Activated CD4-positive, CD25-positive, alpha-beta regulatory T cell treated with anti-CD3 and anti-CD28 coated beads, Interleukin-2, amount 50 U/mL, for 24 hours (primary cell): ENCODE results near the gene ERO1B.
"Not testable (repeated sequence)": the region's sequence is repeated elsewhere in the genome, so short reads cannot be mapped to it uniquely, and the experiment has no call there.

Experiments
- ATAC-seq, 2 donors: fragments of 150-1000 bp; cut with Tn5 transposase; one replicate each; pipeline ENCODE4 v1.10.0; 2021; ENCODE audit warnings: mild to moderate bottlenecking in 1 of 2, moderate library complexity in 1 of 2

ERO1B gene

GRCh38 chr1:236242568-236242967 is 39.2 kb downstream of the ERO1B start:
- no peak for ATAC-seq

DNA sequence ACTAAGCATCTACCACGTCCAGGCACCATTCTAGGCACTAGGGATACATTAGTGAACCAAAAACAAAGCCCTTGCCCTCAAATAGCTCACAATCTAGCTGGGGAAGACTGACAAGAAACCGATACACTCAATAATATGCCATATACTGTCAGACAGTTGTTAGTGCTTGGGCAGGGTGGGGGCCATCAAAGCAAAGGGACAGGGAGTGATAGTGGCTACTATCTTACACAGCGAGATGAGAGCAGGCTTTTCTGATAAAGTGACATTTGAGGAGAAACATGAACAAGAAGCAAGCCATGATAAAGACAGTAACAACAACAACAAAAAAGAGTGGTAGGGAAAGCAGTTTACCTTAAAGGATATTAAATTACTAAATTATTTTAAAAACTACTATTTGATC is 41.1 kb downstream of the ERO1B start:
- ATAC-seq = no peak

- no peak for ATAC-seq
Measured at GRCh38 chr1:236239092-236239585, 42.6 kb downstream of the ERO1B start.

DNA sequence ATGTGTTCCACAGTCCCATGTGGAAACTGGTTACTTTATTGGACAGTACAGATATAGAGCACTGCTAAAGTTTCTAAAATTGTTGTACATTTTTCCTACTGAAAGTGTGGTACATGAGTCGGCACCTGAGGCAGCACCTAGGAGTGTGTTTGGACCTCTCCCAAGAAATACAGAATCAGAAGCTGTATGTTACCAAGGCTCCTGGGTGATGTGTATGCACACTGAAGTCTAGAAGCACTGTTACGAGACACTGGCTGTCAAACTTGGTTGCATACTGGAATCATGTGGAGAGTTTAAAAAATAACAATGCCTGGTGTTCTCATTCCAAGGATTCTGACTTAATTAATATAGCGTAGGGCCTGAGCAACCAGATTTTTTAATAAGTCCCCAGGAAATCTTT is 46.6 kb downstream of the ERO1B start:
- no peak for ATAC-seq

GRCh38 chr1:236228411-236228810 is 53.3 kb downstream of the ERO1B start:
- no peak for ATAC-seq

DNA sequence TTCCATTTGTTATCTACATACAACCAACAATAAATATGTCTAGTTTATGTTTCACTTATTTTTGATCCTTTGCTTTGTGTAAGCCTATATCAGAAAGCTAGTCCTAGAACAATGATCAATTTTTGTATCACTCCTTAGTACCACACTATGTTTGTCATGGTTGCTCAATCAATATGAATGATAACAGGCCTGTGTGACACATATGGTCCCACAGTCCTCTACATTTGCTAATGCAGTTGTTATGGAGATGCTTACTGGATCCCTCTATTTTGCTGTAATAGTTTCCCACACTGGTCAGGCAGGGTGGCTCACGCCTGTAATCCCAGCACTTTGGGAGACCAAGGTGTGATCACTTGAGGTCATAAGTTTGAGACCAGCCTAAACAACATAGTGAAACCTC is 59.1 kb downstream of the ERO1B start:
- no peak for ATAC-seq

DNA sequence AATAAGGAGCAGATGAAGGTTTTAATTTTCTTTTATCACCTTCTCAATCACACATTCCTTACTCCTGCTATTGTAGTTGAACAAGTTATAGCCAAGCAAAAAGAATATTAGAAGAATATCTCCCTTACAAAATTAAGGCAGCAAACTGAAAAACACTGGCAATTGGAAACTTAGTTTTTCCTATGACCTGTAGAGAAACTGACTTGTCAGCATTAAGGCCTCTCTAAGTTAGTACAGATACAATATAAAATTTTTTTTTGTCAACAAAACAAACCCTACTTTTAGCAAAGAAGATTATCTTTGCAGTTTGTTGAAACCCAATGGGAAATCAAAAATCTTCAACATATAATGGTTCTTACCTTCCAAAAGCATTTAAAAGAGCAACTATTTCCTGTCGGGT is 61.3 kb downstream of the ERO1B start:
- no peak for ATAC-seq

DNA sequence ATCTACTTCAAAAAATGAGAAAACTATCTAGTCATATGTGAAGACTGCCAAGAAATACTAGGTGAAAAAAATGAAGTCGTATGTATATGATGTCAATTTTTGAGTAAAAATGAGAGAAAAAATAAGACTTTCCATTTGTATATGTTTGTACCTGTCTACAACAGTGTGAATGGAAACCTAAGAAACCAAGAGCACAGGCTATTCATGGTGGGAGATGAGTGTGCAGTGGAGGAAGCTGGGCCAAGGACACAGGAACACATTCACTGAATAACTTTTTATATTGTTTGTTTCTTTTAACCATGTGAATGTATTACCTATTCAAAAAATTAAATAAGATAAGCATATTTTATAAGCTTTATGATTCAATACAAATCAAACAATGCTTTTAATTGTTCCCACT is 67.0 kb downstream of the ERO1B start:
- no peak for ATAC-seq

- ATAC-seq = no peak
Measured at GRCh38 chr1:236213534-236213933, 68.2 kb downstream of the ERO1B start.

- no peak for ATAC-seq
Measured at GRCh38 chr1:236211815-236212214, 69.9 kb downstream of the ERO1B start.

DNA sequence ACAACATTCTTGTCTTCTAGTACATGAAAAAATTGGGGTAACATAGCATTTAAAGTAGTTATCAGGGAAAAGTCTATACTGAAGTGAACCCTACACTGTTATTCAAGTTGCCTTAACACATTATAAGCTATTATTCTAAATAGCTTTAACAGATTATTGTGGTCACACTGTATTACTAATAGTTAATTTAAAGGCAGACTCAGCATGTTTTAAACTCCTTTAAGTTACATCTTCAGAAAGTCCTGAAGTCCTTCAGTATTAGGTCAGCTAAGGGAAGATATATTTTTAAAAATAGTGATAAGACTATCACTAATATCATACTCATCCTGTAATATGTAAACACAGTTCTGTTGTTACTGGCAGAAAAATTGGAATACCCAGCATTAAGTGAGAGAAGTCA is 72.0 kb downstream of the ERO1B start:
- ATAC-seq = no peak

DNA sequence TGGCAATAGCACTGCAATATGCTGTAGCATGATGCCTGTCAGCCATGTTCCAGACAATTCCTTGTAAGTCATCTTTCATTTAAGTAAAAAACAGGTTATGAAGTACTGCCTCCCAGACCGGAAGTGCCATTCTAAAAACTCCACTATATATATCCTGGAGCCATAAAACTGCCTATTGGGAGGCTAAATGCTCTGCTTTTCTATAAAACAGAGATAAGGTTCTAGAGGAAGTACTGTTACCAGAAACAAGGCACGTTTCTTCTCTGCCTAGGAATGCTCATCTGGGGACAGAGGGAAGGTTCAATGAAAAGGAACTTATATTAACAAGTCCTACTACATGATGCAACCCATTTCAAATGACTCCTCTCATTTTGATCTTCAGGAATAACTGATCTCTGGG is 72.6 kb downstream of the ERO1B start:
- no peak for ATAC-seq

- no peak for ATAC-seq
Measured at GRCh38 chr1:236207569-236207968, 74.2 kb downstream of the ERO1B start.

- no peak for ATAC-seq
Measured at GRCh38 chr1:236207121-236207520, 74.6 kb downstream of the ERO1B start.

DNA sequence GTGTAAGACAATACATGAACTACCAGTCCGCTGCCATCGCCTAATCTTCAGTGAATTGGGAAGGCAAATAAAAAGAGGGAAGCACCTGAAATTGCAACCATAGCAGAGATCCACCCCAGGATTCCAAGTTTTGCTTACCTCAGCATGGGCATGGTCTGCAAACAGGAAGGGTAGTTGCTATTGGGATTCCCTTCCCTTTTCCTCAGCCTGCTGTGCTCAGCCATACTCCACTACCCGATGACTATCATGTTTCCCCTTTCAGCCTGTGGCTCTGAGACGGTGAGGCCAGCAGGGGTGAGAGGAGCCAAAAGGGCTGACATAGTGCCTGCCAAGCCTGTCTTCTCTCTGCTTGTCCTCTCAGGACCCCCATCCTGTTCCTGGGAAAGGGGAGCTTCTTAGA is 75.2 kb downstream of the ERO1B start:
- no peak for ATAC-seq

- ATAC-seq = no peak
Measured at GRCh38 chr1:236204656-236205055, 77.1 kb downstream of the ERO1B start.

DNA sequence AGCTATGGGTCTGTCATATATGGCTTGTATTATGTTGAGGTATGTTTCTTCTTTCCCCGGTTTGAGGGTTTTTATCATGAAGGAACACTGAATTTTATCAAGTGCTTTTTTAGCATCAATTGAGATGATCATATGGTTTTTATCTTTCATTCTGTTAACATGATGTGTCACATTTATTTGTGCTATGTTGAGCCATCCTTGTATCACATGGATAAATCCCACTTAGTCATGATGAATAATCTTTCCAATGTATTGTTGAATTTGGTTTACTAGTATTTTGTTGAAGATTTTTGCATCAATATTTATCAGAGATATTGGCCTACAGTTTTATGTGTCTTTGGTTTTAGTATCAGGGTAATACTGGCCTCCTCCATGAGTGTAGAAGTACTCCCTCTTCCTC is 77.7 kb downstream of the ERO1B start:
- no peak for ATAC-seq

DNA sequence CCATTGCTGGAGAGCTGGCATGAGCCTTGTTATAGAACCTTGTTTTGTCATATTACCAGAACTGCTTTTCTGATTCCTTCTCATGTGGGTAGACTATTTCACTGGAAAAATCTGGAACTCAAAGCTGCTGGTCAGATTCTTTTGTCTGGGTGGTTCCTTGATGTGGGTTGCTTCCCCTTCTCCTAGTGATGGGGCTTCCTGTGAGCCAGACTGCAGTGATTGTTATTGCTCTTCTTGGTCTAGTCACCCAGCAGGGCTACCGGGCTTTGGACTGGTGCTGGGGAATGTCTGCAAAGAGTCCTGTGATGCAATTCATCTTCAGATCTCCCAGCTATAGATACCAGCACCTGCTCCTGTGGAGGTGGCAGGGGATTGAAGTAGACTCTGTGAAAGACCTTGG is 80.0 kb downstream of the ERO1B start:
- no peak for ATAC-seq

DNA sequence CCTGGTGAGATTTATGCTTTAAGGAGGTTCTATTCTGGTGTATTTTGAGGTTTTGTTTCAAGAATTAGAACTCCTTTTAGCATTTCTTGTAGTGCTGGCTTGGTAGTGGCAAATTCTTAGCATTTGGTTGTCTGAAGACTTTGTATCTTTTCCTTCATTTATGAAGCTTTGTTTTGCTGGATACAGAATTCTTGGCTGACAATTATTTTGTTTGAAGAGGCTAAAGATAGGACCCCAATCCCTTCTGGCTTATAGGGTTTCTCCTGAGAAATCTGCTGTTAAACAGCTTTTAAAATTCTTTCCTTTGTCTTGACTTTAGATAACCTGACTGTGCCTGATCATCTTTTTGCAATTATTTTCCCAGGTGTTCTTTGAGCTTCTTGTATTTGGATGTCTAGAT is 80.8 kb downstream of the ERO1B start:
- no peak for ATAC-seq

DNA sequence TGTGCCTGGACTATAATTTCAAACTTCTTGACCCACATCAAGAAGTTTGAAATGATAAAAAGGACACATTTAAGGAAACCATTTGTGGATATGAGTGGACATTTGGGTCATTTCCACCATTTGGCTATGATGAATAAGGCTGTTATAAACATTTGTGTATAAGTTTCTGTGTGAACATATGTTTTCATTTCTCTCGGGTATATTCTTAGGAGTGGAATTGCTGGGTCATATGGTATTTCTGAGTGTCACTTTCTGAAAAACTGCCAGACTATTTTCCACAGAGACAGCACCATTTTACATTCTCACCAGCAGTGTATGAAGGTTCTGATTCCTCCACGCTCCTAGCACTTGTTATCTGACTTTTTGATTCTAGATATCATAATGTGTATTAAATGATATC is 88.6 kb downstream of the ERO1B start:
- no peak for ATAC-seq

- not testable (repeated sequence) for ATAC-seq
Measured at GRCh38 chr1:236188084-236188483, 93.7 kb downstream of the ERO1B start.

DNA sequence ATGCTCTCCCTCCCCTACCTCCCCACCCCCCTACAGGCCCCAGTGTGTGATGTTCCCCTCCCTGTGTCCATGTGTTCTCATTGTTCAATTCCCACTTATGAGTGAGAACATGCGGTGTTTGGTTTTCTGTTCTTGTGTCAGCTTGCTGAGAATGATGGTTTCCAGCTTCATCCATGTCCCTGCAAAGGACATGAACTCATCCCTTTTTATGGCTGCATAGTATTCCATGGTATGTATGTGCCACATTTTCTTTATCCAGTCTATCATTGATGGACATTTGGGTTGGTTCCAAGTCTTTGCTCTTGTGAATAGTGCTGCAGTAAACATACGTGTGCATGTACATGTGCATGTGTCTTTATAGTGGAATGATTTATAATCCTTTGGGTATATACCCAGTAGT is 95.3 kb downstream of the ERO1B start:
- not testable (repeated sequence) for ATAC-seq

DNA sequence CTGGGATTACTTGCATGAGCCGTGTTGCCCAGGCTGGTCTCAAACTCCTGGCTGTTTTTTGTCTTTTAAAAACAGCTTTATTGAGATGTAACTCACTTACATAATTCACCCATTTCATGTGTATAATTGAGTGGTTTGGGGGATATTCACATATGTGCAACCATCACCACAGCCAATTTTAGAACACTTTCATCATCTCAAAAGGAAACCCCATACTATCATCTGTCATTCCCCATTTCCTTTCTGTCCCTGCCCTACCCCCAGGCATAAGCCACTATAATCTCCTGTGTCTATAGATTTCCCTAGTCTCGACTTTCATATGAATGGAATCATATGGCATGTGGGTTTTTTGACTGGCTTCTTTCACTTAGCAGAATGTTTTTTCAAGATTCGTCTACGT is 96.1 kb downstream of the ERO1B start:
- no peak for ATAC-seq

DNA sequence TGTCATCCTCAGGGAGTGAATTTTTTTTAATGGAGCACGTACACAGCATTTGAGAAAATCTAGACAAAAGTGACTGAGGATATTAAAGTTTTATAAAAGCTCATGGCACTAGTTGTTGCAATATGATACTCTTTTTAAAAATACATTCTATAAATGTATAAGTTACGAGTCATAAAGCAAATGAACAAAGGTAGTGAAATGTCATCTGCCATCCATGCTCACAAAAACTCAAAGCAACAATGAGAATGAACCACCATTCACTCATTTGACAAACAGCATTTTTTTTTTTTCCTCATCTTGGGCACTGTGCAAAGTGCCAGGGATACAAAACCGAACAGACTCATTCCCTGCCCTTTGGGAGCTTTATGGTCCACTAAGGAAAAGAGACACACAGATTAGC is 100.7 kb downstream of the ERO1B start:
- ATAC-seq = no peak

- ATAC-seq = no peak
Measured at GRCh38 chr1:236179634-236180033, 102.1 kb downstream of the ERO1B start.
